ENCODE measurements around the gene HLTF.
"Not testable (repeated sequence)": the region's sequence is repeated elsewhere in the genome, so short reads cannot be mapped to it uniquely, and the experiment has no call there.

HLTF gene

DNA sequence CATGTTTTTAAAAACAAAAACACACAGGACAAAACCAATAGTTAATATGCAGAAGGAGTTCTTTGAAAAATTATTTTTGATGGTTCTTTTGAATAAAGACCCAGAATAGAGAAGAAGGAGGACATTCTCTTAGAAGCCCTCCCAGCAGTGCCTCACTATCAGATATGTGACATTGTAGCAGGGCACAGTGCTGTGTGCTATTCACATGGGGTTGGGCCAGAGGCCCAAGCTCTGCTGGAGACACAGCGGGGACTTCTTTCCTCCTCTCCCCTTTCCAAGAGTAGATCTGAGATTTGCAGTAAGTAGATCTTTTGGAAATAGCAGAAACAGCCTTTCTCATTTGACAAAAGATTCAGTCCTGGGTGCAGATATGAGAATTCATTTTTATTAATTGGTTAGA, 88.7 kb downstream of the HLTF start:
- in situ Hi-C loops (cut with MboI; ENCODE audit: low sequenced_read_pairs) = no loop called here

DNA sequence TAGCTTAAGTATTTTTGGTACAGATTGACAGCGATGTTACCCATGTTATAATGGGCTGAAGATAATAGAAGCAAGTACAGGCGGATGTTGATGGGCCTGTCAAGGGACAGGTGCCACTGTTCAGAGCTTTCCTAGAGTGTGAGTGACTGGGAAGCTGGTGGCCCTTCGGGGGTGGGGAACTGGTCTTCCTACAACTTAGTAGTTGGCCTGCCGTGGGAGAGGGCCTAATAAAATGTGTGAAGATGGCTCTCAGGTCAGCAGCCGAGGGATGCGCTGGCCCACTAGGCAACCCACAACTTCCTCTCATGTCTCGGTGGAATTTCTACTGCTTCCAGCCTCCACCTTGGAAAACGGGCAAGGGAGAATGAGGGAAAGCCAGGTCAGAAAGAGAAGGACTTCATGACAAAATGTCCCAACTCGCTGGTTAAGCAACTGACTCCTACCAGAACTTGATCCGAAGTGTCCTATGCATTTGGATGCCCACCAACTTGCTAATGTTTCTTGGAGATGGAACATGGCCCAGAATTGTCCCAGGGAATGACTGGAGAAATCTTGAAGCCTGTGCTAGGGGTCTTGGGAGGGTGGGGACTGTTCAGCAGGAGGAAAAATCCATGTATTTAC, 93.6 kb downstream of the HLTF start:
- in situ Hi-C loops (cut with MboI; ENCODE audit: low sequenced_read_pairs) = no loop called here

DNA sequence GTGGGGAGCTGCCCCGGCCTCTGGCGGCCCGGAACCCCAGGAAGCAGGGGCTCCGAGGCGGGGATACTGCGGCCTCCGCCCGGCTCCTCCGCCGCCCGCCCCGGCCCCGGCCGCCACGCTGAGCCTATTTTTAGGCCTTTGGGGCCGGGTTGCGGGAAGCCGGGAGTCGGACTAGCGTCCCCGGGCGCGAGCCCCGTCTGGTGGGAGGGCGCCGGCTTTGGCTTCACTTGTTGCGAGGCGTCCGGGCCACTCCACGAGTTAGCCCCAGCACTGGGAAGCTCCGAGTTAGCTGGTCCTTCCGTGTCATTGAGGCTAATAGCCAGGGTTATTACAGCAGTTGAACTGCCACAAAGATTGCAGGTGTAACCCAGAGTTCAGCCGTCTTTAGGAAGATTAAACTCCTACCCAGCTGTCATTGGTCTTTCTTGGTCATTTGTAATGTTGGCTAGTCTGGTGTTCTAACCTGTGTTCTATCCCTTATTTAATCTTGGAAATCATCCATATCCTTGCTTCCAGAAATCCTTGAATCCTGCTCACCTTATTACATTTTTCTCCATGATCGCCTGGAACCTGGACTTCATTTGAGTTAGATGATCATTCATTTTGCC, 94.2 kb downstream of the HLTF start:
- in situ Hi-C loops (cut with MboI; ENCODE audit: low sequenced_read_pairs) = no loop called here

DNA sequence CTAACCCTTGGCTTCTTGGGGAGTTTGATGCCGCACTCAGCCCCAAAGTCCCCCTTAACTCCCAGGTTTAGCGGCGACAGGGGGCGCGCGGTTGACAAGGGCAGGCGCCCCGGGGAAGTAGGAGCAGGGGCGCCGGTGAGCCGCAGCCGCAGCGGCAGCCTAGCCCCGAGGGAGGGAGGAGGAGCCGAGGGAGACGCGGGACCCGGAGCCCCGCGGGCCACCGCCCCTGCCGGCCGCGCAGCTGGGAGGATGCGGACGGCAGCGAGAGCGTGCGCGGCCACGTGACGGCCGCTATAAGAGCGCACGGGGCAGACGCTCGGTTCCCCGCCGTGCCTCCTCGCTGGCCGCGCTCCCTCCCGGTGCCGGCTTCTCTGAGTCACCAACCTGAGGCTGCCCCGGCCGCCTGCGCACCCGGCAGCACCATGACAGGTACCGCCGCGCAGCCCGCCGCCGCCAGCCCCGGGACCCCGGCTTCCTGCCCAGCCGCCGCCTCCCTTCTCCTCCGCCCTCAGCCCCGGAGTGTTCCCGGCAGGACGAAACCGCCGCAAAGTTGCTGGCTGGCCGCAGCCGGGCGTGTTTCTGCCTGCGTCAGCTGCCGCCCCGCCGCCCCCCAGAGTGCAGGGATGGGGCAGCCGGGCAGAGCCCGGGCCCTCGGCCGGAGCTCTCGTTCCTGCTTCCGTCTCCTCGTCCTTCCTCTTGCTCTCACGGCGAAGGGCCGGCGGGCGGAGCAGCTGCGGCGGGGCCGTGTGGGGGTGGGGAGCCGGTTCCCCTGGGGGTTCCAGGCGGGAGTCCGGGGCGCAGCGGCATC, 94.9 kb downstream of the HLTF start, which contains the start of gene GYG1:
Gene GYG1, plus strand, starts transcription at position 322 of the 808 bp plus-strand sequence. Its CDS starts 101 bp downstream, at position 423.
- in situ Hi-C loops (cut with MboI; ENCODE audit: low sequenced_read_pairs) = no loop called here

DNA sequence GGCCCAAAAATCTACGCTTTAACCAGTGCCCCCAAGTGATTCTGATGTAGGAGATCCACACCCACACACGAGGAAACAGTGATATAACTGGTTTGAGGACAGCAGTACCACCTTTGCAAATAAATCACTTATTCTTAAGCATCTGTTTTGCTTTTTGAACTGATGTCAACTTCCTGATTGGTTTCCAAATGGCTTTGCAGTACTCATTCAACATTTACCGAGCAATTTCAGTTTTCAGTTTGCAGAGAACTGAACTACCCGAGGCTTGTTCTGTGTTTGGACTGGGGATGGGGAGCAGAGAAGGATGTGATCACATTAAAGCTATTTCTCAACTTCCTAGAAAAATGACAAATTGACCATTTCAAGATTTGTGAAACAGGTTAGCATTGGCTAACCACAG, 96.1 kb downstream of the HLTF start:
- in situ Hi-C loops (cut with MboI; ENCODE audit: low sequenced_read_pairs) = no loop called here

DNA sequence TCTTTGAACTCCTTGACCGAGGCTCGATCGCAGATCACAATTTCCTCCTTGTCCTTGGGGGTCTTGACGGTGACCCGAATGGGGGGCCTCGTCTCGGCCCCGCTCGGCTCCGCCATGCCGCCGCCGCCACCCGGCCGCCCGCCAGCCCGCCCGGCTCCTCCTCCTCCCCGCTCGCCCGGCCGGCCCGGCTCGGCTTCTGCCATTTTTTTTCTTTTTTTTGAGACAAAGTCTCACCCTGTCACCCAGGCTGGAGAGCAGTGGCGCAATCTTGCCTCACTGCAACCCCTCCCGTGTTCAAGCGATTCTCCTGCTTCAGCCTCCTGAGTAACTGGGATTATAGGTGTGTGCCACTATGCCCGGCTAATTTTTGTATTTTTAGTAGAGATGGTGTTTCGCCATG, 98.8 kb downstream of the HLTF start:
- in situ Hi-C loops (cut with MboI; ENCODE audit: low sequenced_read_pairs) = not testable (repeated sequence)

DNA sequence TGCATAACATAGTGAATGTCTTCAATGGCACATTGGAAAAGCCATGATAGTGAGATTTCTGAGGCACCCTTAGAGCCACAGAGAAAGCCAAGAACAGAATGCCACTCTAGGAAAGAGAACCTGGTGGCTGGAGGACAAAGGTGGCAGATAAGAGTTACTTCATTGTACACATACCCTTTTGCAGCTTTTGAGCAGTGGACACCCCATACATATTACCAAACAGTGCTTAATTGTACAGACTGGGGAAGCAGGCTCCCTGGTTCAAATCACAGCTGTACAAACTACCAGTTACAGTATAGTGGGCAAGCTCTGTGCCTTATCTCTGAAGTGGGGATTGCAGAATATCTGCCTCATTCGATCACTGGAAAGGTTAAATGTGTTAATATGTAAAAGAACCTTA, 105.1 kb downstream of the HLTF start:
- in situ Hi-C loops (cut with MboI; ENCODE audit: low sequenced_read_pairs) = no loop called here

Data from HL-60/S4 treated with phorbol 12-myristate 13-acetate at 8.2 ng/mL for 4 days and 3 days (cell line).